K562 (cell line): ENCODE results near the gene SCNN1A. TPM values are rescaled to one million over a fixed set of nuclear protein-coding genes. Genes with fewer than 3 reads are reported as not detected.

ENCODE experiments used
- GTF3C2 ChIP-seq: IDR thresholded peaks from 3 replicates; pipeline ENCODE4 v1.6.1; 2011; ENCODE audit warnings: borderline replicate concordance, mild to moderate bottlenecking, moderate library complexity; ENCODE audit not compliant: insufficient read length; ENCODE audit errors: extremely low read depth
- NEUROD1 ChIP-seq: fragments of 150-350 bp; IDR thresholded peaks from 2 replicates; pipeline ENCODE4 v1.6.1; 2014; ENCODE audit warnings: borderline replicate concordance, low read length, low read depth; ENCODE audit not compliant: partially characterized antibody
- ZBED1 ChIP-seq: IDR thresholded peaks from 2 replicates; pipeline ENCODE4 v1.6.1; 2014
- ZNF584 ChIP-seq: fragments of 200-800 bp; sonication (Bioruptor generic); IDR thresholded peaks from 2 replicates; pipeline ENCODE4 v1.6.1; 2016; ENCODE audit warnings: low read depth, mild to moderate bottlenecking, missing genetic modification characterization, missing compliant biosample characterization
- ZNF609 ChIP-seq: sonication (generic); formaldehyde crosslinking; IDR thresholded peaks from 2 replicates; pipeline ENCODE4 v1.8.1; 2023; ENCODE audit warnings: missing genetic modification reagents, mild to moderate bottlenecking, borderline replicate concordance
- polyA plus RNA-seq, 8 experiments: library from polyadenylated mRNA; depleted of rRNA in 4 of 8; stranded (reverse) in 5 of 8; unstranded in 3 of 8; fragments of >200 nt; fragmentation: Nextera tagmentation in 2 of 8; fragmentation: Illumina TruSeq in 1 of 8; extraction: Ambion mirVana in 2 of 8; extraction: Trizol in 1 of 8; gene quantifications; 2 replicates each; pipeline versions ENCODE4 v1.2.1 to v1.2.3, GENCODE V29; 2011 to 2014; ENCODE audit warnings: inconsistent platforms in 1 of 8, missing spikeins in 1 of 8
- total RNA-seq, 7 experiments: library from RNA; depleted of rRNA in 6 of 7; stranded (reverse); fragments of >200 nt in 6 of 7; fragmentation: Illumina TruSeq in 2 of 7; extraction: Trizol in 2 of 7; gene quantifications; 2 replicates each; pipeline versions ENCODE4 v1.2.1 to v1.2.3, GENCODE V29; 2011 to 2021; ENCODE audit warnings: low replicate concordance in 1 of 7
- TF ChIP-seq, protein P1 (sequence below): sonication (generic); formaldehyde crosslinking; IDR thresholded peaks from 2 replicates; pipeline ENCODE4 v1.8.0; 2023; ENCODE audit warnings: mild to moderate bottlenecking, missing genetic modification reagents

SCNN1A gene
- total and polyA plus RNA-seq, 9 of the 15 experiments (the other 6 are each of a cell fraction or from before 2014, with no cell fraction given) = 0.15 to 0.49 (median 0.32) TPM; not detected in 5

GRCh38 chr12:6323340-6323994 is 51.9 kb downstream of the SCNN1A start (continued):
- no peak for TF ChIP-seq GTF3C2
- no peak for TF ChIP-seq ZBED1
- no peak for TF ChIP-seq NEUROD1
- TF ChIP-seq ZNF609 (CRISPR knock-in tag) = no peak
- TF ChIP-seq, protein P1, sequence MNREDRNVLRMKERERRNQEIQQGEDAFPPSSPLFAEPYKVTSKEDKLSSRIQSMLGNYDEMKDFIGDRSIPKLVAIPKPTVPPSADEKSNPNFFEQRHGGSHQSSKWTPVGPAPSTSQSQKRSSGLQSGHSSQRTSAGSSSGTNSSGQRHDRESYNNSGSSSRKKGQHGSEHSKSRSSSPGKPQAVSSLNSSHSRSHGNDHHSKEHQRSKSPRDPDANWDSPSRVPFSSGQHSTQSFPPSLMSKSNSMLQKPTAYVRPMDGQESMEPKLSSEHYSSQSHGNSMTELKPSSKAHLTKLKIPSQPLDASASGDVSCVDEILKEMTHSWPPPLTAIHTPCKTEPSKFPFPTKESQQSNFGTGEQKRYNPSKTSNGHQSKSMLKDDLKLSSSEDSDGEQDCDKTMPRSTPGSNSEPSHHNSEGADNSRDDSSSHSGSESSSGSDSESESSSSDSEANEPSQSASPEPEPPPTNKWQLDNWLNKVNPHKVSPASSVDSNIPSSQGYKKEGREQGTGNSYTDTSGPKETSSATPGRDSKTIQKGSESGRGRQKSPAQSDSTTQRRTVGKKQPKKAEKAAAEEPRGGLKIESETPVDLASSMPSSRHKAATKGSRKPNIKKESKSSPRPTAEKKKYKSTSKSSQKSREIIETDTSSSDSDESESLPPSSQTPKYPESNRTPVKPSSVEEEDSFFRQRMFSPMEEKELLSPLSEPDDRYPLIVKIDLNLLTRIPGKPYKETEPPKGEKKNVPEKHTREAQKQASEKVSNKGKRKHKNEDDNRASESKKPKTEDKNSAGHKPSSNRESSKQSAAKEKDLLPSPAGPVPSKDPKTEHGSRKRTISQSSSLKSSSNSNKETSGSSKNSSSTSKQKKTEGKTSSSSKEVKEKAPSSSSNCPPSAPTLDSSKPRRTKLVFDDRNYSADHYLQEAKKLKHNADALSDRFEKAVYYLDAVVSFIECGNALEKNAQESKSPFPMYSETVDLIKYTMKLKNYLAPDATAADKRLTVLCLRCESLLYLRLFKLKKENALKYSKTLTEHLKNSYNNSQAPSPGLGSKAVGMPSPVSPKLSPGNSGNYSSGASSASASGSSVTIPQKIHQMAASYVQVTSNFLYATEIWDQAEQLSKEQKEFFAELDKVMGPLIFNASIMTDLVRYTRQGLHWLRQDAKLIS (CRISPR knock-in tag) = no peak
- no peak for TF ChIP-seq ZNF584 (CRISPR knock-in tag)
